ENCODE results near the gene EN1.

EN1 gene

GRCh38 chr2:118850901-118851415 lies 3.5 kb upstream of the EN1 start:
- TF ChIP-seq, protein P1, sequence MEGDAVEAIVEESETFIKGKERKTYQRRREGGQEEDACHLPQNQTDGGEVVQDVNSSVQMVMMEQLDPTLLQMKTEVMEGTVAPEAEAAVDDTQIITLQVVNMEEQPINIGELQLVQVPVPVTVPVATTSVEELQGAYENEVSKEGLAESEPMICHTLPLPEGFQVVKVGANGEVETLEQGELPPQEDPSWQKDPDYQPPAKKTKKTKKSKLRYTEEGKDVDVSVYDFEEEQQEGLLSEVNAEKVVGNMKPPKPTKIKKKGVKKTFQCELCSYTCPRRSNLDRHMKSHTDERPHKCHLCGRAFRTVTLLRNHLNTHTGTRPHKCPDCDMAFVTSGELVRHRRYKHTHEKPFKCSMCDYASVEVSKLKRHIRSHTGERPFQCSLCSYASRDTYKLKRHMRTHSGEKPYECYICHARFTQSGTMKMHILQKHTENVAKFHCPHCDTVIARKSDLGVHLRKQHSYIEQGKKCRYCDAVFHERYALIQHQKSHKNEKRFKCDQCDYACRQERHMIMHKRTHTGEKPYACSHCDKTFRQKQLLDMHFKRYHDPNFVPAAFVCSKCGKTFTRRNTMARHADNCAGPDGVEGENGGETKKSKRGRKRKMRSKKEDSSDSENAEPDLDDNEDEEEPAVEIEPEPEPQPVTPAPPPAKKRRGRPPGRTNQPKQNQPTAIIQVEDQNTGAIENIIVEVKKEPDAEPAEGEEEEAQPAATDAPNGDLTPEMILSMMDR (IDR thresholded peaks at IDR 0.05; ENCODE audit: low read depth, low read length): no peak
- no peak overlapping the region for H3K4me3 ChIP-seq (ENCODE audit: low read depth, low read length)

- no peak overlapping the region for H3K4me3 ChIP-seq (ENCODE audit: low read depth, low read length)
- TF ChIP-seq, protein P1 (IDR thresholded peaks at IDR 0.05; ENCODE audit: low read depth, low read length): no peak
Observed at GRCh38 chr2:118850168-118850900, 2.9 kb upstream of the EN1 start.

DNA sequence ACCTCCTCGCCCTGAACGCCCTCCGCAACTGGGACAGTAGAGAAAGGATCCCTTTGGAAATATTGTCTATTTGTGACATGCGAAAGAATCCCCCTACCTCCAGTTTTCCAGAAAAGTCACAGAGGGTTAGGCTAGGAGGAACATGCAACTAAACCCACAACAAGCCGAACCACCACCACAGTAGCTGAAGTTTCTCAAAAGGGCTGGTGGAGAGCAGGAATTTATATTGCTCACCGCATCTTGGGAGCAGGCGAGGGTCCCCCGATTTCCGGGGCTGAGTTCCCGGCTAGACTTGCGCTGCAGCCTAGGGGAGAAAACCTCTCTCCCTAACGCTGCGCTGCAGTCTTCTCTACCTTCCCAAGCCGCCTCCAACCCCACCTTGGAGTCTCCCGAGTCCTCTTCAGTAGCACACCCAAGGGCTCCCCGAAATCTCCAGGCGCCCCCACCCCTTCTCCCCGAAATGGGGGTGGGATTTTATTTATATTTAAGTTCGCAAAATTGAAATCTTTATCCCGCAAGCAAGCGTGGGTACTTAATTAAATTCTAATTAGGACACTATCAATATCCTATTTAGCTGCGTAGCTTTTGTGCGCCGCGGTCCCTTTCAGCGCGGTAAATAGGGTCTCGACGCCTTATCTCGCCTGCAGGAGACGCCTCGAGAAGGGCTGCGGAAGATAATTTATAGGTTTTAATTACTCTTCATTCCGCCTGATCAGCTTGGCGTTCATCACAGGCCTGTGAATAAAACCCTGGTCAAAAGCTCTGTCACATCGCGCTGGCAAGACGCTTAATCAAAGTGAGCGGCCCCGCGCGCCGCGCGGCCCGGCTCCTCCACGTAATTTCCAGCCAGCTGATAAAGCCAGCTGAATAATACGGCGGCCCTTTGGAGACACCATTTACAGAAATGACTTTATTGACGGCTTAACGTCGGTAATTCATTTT lies 2.0 kb upstream of the EN1 start:
- TF ChIP-seq, protein P1 (IDR thresholded peaks at IDR 0.05; ENCODE audit: low read depth, low read length): no peak
- H3K4me3 ChIP-seq (ENCODE audit: low read depth, low read length): no peak overlapping the region

DNA sequence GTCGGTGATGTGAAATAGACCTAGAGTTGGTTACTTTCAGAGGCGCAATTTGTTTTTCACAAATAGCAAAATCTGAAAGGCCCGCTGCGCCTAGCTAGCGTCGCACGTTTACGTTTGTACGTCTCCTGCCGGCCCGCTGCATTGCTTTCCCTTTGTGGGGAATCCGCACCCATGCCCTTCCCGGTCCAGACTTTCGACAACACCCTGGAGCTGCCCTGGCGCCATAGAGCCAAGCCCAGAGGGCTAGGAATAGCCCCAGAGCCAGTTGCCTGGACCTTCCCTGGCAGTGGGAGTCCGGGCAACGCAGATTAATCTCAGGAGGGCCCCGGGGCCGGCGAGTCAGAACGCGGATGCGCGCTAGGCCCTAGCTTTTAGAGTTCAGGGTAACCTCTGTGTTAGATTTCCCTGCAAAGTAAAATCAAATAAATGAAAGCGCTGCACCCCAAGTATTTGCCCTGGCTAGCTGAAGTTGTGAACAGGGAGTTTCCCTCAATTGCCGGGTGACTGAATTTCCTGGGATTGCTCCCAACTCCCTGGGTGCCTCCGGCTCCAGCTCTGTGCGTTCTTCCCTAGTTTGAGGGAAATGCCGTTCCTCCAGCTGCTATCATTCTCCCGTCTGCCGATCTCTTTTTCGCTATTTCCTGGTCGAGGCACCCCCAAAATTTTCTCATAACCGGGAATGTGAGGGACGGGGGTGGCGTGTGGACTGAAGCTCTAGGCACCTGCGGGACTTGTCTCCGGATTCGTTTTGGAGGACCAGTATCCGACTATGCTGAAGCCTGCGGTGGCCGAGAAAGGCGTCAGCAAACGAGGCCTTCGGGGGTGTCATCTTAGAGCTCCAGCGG lies 1.2 kb upstream of the EN1 start:
- H3K4me3 ChIP-seq (ENCODE audit: low read depth, low read length): no peak overlapping the region
- TF ChIP-seq, protein P1 (IDR thresholded peaks at IDR 0.05; ENCODE audit: low read depth, low read length): no peak

DNA sequence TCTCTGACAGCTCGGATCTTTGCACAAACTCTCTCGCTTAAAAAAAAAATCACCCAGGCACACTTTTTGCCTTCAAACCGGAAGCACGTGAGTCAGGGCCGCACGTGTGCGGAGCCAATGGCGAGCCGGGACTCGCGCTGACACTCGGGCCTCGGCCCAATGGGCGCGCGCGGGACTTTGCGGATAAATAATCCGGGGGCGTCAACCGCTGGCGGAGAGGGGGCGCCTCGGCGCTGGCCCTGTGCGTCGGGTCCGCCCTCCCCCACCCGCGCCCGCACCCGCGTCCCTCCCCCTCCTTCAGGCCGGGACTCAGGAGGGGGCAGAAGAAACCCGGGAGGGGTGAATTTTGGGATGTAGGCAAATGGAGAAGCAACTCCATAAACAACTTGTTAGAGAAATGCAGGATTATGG lies 319 bp upstream of the EN1 start:
- H3K4me3 ChIP-seq (ENCODE audit: low read depth, low read length): no peak overlapping the region; the same call in 1 of the 2 replicates
- TF ChIP-seq, protein P1 (IDR thresholded peaks at IDR 0.05; ENCODE audit: low read depth, low read length): no peak

DNA sequence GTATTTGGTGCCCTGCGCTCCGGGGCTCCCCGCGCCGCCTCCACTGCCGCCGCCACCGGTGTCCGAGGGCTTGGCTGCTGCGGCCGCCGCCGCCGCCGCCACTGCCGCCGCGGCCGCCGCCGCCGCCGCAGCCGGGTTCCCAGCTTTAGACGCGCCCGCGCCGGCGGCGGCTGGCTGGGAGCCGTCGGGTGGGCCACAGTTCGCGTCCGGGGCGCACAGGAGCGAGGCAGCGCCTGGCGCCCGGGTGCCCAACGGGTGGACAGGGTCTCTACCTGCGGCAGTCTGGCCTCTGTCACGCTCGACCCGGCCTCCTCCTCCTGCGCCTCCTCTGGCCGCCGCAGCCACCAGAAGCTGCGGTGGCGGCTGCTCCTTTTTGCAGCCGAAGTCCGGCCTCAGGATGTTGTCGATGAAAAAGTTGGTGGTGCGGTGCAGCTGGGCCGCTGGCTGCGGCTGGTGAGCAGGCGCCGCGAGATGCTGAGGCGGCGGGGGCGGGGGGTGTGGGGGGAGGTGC lies 951 bp downstream of the EN1 start:
- TF ChIP-seq, protein P1 (IDR thresholded peaks at IDR 0.05; ENCODE audit: low read depth, low read length): no peak
- no peak overlapping the region for H3K4me3 ChIP-seq (ENCODE audit: low read depth, low read length)

All from WI38 (cell line).